MCF 10A (cell line): ENCODE data around the gene SPHK1. TPM values are rescaled to one million over a fixed set of nuclear protein-coding genes. Genes with fewer than 3 reads are reported as not detected.
"Not testable (repeated sequence)": the region's sequence is repeated elsewhere in the genome, so short reads cannot be mapped to it uniquely, and the experiment has no call there.

Experiments
- BruUV-seq: library from RNA; stranded (reverse); fragments of 400-500 nt; replicated peaks from 2 replicates; lab custom pipeline; 2021; lab: Mats Ljungman, UMichigan
- CTCF ChIA-PET: fragments of 300-600 bp; sonication (Branson Sonifier 250); formaldehyde crosslinking; extraction: SDS; loops from one replicate; lab custom pipeline; 2021; ENCODE audit warnings: antibody characterized with exemption, inconsistent platforms; lab: Yijun Ruan, JAX
- POLR2A ChIA-PET: fragments of 300-600, 350-650 bp; sonication (Branson Sonifier 250); formaldehyde crosslinking; extraction: SDS; loops from one replicate; lab custom pipeline; 2020; ENCODE audit warnings: antibody characterized with exemption, inconsistent platforms; lab: Yijun Ruan, JAX
- DNase-seq: peaks from one replicate; pipeline ENCODE4 v3.0.0-alpha.2; 2018; ENCODE audit not compliant: unreplicated experiment
- H3K27ac Mint-ChIP-seq: one replicate; pipeline ENCODE4 v1.8.0; 2022; ENCODE audit warnings: mild to moderate bottlenecking, low read depth, mixed read lengths; ENCODE audit not compliant: unreplicated experiment
- H3K27me3 Mint-ChIP-seq: one replicate; pipeline ENCODE4 v1.8.0; 2022; ENCODE audit warnings: mixed read lengths; ENCODE audit not compliant: insufficient read depth, unreplicated experiment
- H3K36me3 Mint-ChIP-seq: one replicate; pipeline ENCODE4 v1.8.0; 2022; ENCODE audit warnings: mild to moderate bottlenecking, moderate library complexity, mixed read lengths; ENCODE audit not compliant: insufficient read depth, unreplicated experiment
- H3K4me1 Mint-ChIP-seq: one replicate; pipeline ENCODE4 v1.8.0; 2022; ENCODE audit warnings: mixed read lengths; ENCODE audit not compliant: insufficient read depth, unreplicated experiment
- H3K4me3 Mint-ChIP-seq: one replicate; pipeline ENCODE4 v1.8.0; 2022; ENCODE audit warnings: mild to moderate bottlenecking, moderate library complexity, mixed read lengths; ENCODE audit not compliant: unreplicated experiment
- H3K9me3 Mint-ChIP-seq: one replicate; pipeline ENCODE4 v1.8.0; 2022; ENCODE audit warnings: mixed read lengths; ENCODE audit not compliant: unreplicated experiment
- CTCF ChIP-seq: fragments of 200-600 bp; IDR thresholded peaks from one replicate; pipeline ENCODE4 v1.8.0; 2022; ENCODE audit warnings: antibody characterized with exemption, mild to moderate bottlenecking; ENCODE audit not compliant: unreplicated experiment
- intact Hi-C: fragments of 100-400 bp; cut with micrococcal nuclease; formaldehyde crosslinking; loops from 2 replicates; pipeline ENCODE4 v1.14.1; 2022
- total RNA-seq: library from RNA; stranded (reverse); gene quantifications from 2 replicates; pipeline ENCODE4 v1.2.3, GENCODE V29; 2022

The SPHK1 gene
- total RNA-seq, 1 experiment from 2014 or later, result 7.1 TPM

- CTCF ChIA-PET, result interaction anchor here (0.7 to 1.9 kb wide), 3 partner anchors 27 to 61 kb away, joined by 3 to 7 read pairs (median 6); no protein-coding TSS in a partner anchor
- BruUV-seq, result no TSS peak
- peaks cover 15% of the 10 kb centered on the region for H3K36me3 Mint-ChIP-seq
- H3K27me3 Mint-ChIP-seq, result no peaks in the 10 kb centered on the region
- H3K27ac Mint-ChIP-seq, result no peak overlapping the region
- intact Hi-C loops, result no loop called here
- POLR2A ChIA-PET, result interaction anchor here (0.5 to 2.4 kb wide), 3 partner anchors 16 to 216 kb away, joined by 3 to 13 read pairs (median 4); partner anchors contain the start of gene PRPSAP1
- no peak for TF ChIP-seq CTCF
- H3K4me1 Mint-ChIP-seq, result no peaks in the 10 kb centered on the region
- peak; percentile 26 for DNase-seq
- no peak overlapping the region for H3K4me3 Mint-ChIP-seq
- no peaks in the 10 kb centered on the region for H3K9me3 Mint-ChIP-seq
These were observed 47.0 kb upstream of the SPHK1 start for GRCh38 chr17:76337413-76337777.

- POLR2A ChIA-PET, result no interaction called here
- no TSS peak for BruUV-seq
- Mint-ChIP-seq H3K27ac (no peak overlapping the region), H3K27me3 (no peaks in the 10 kb centered on the region), H3K36me3 (peaks cover 39% of the 10 kb centered on the region), H3K4me3 (no peak overlapping the region), H3K4me1 (no peaks in the 10 kb centered on the region), H3K9me3 (no peaks in the 10 kb centered on the region)
- TF ChIP-seq CTCF, result no peak
- intact Hi-C loops, result no loop called here
- CTCF ChIA-PET, result no interaction called here
- DNase-seq, result no peak
These were observed 43.1 kb upstream of the SPHK1 start for GRCh38 chr17:76341301-76341700.

GRCh38 chr17:76343106-76343505, 41.3 kb upstream of the SPHK1 start:
- ChIA-PET CTCF (interaction anchor here (1.0 kb wide), 1 partner anchor 410 kb away, joined by 3 read pairs; no protein-coding TSS in a partner anchor), POLR2A (no interaction called here)
- no peak for DNase-seq
- peaks cover 57% of the 10 kb centered on the region for H3K36me3 Mint-ChIP-seq
- no peaks in the 10 kb centered on the region for H3K9me3 Mint-ChIP-seq
- no peaks in the 10 kb centered on the region for H3K4me1 Mint-ChIP-seq
- H3K27me3 Mint-ChIP-seq, result no peaks in the 10 kb centered on the region
- no TSS peak for BruUV-seq
- no peak overlapping the region for H3K4me3 Mint-ChIP-seq
- H3K27ac Mint-ChIP-seq, result no peak overlapping the region
- intact Hi-C loops, result no loop called here
- TF ChIP-seq CTCF, result no peak

- DNase-seq, result no peak
- ChIA-PET CTCF (no interaction called here), POLR2A (interaction anchor here (1.2 kb wide), 1 partner anchor 8 kb away, joined by 8 read pairs; the partner anchor contains the start of gene PRPSAP1)
- TF ChIP-seq CTCF, result no peak
- BruUV-seq, result no TSS peak
- intact Hi-C loops, result no loop called here
- no peaks in the 10 kb centered on the region for H3K4me1 Mint-ChIP-seq
- H3K36me3 Mint-ChIP-seq, result peaks cover 55% of the 10 kb centered on the region
- H3K27me3 Mint-ChIP-seq, result no peaks in the 10 kb centered on the region
- H3K4me3 Mint-ChIP-seq, result no peak overlapping the region
- no peak overlapping the region for H3K27ac Mint-ChIP-seq
- no peaks in the 10 kb centered on the region for H3K9me3 Mint-ChIP-seq
These were observed 38.9 kb upstream of the SPHK1 start for GRCh38 chr17:76345377-76345974.

DNA sequence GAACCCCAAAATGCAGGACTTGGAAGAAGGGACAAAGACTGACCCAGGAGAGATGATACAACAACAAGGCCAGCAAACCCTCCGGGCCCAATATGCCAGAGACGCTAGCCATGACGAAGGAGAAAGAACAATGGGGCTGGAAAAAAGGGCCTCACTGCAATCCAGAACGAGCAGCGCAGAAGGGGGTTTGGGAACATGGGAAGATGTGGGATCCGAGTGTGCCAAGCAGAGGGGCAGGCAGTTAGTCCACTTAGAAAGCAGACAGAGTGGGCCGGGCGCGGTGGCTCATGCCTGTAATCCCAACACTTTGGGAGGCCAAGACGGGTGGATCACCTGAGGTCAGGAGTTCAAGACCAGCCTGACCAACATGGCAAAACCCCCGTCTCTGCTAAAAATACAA, 37.5 kb upstream of the SPHK1 start:
- H3K27ac Mint-ChIP-seq, H3K9me3 Mint-ChIP-seq, DNase-seq, POLR2A ChIA-PET, CTCF ChIA-PET, H3K27me3 Mint-ChIP-seq, H3K4me3 Mint-ChIP-seq, intact Hi-C loops, H3K4me1 Mint-ChIP-seq, BruUV-seq: not testable (repeated sequence)
- H3K36me3 Mint-ChIP-seq, result peaks cover 41% of the 10 kb centered on the region
